Liver (tissue), 9 donors: ENCODE measurements around the gene BEND7. TPM values are rescaled to one million over a fixed set of nuclear protein-coding genes. Genes with fewer than 3 reads are reported as not detected.
"Not testable (repeated sequence)": the region's sequence is repeated elsewhere in the genome, so short reads cannot be mapped to it uniquely, and the experiment has no call there.

ENCODE experiments used
- DNase-seq: peaks from one replicate; pipeline ENCODE4 v3.0.0-alpha.2; 2017; ENCODE audit warnings: low spot score
- H3K27ac ChIP-seq, 2 donors: one replicate each; pipeline ENCODE4 v1.7.0; 2013; ENCODE audit warnings: inconsistent platforms in 2 of 2, low read length in 2 of 2, control low read depth in 1 of 2, low read depth in 1 of 2, mild to moderate bottlenecking in 1 of 2
- H3K27me3 ChIP-seq, 4 donors: one replicate each; pipeline versions ENCODE4 v1.6.1 to v1.7.0; 2013; ENCODE audit warnings: low read length in 3 of 4, inconsistent platforms in 1 of 4, mild to moderate bottlenecking in 1 of 4, moderate library complexity in 1 of 4; ENCODE audit not compliant: control insufficient read depth in 4 of 4, insufficient read depth in 4 of 4
- H3K36me3 ChIP-seq, 4 donors: one replicate each; pipeline versions ENCODE4 v1.6.1 to v1.7.0; 2013; ENCODE audit warnings: low read length in 3 of 4, mild to moderate bottlenecking in 3 of 4, low read depth in 1 of 4, moderate library complexity in 1 of 4; ENCODE audit not compliant: control insufficient read depth in 4 of 4, insufficient read depth in 3 of 4
- H3K4me1 ChIP-seq, 4 donors: one replicate each; pipeline versions ENCODE4 v1.6.1 to v1.7.0; 2013; ENCODE audit warnings: low read length in 3 of 4, mild to moderate bottlenecking in 3 of 4, moderate library complexity in 1 of 4; ENCODE audit not compliant: control insufficient read depth in 4 of 4, insufficient read depth in 4 of 4
- H3K4me3 ChIP-seq, 3 donors: one replicate each; pipeline versions ENCODE4 v1.6.1 to v1.7.0; 2013; ENCODE audit warnings: low read length in 3 of 3, control low read depth in 1 of 3, low read depth in 1 of 3, mild to moderate bottlenecking in 1 of 3
- H3K9ac ChIP-seq, 2 donors: one replicate each; pipeline ENCODE4 v1.7.0; 2013; ENCODE audit warnings: low read length in 2 of 2, mild to moderate bottlenecking in 2 of 2, moderate library complexity in 2 of 2, control low read depth in 1 of 2, low read depth in 1 of 2
- H3K9me3 ChIP-seq, 4 donors: one replicate each; pipeline versions ENCODE4 v1.6.1 to v1.7.0; 2013; ENCODE audit warnings: low read length in 3 of 4; ENCODE audit not compliant: control insufficient read depth in 4 of 4
- EGR1 ChIP-seq, 2 donors: IDR thresholded peaks; 2 replicates each; pipeline ENCODE4 v1.6.1; 2016 to 2018; ENCODE audit warnings: antibody characterized with exemption in 2 of 2, low read depth in 2 of 2
- FOXA1 ChIP-seq: IDR thresholded peaks from 2 replicates; pipeline ENCODE4 v1.6.1; 2016; ENCODE audit warnings: antibody characterized with exemption
- FOXA2 ChIP-seq: IDR thresholded peaks from 2 replicates; pipeline ENCODE4 v1.6.1; 2016; ENCODE audit warnings: antibody characterized with exemption
- GABPA ChIP-seq, 2 donors: IDR thresholded peaks in 1 of 2; conservative IDR thresholded peaks in 1 of 2; 2 replicates each; pipeline ENCODE4 v1.6.1; 2016; ENCODE audit warnings: antibody characterized with exemption in 2 of 2, mild to moderate bottlenecking in 1 of 2, moderate library complexity in 1 of 2
- HNF4A ChIP-seq, 2 donors: conservative IDR thresholded peaks; 2 replicates each; pipeline ENCODE4 v1.6.1; 2016; ENCODE audit warnings: antibody characterized with exemption in 2 of 2, mild to moderate bottlenecking in 2 of 2
- HNF4G ChIP-seq: IDR thresholded peaks from 2 replicates; pipeline ENCODE4 v1.6.1; 2016; ENCODE audit warnings: antibody characterized with exemption
- JUND ChIP-seq, 2 donors: IDR thresholded peaks; 2 replicates each; pipeline ENCODE4 v1.6.1; 2016; ENCODE audit warnings: antibody characterized with exemption in 2 of 2
- NR2F2 ChIP-seq: IDR thresholded peaks from 2 replicates; pipeline ENCODE4 v1.6.1; 2016; ENCODE audit warnings: antibody characterized with exemption
- RAD21 ChIP-seq, 2 donors: IDR thresholded peaks; 2 replicates each; pipeline ENCODE4 v1.6.1; 2016; ENCODE audit warnings: antibody characterized with exemption in 2 of 2, mild to moderate bottlenecking in 2 of 2
- RXRA ChIP-seq, 2 donors: IDR thresholded peaks; 2 replicates each; pipeline ENCODE4 v1.6.1; 2017 to 2018; ENCODE audit warnings: antibody characterized with exemption in 2 of 2, mild to moderate bottlenecking in 1 of 2
- SP1 ChIP-seq: IDR thresholded peaks from 2 replicates; pipeline ENCODE4 v1.6.1; 2018; ENCODE audit warnings: antibody characterized with exemption, mild to moderate bottlenecking
- TAF1 ChIP-seq: conservative IDR thresholded peaks from 2 replicates; pipeline ENCODE4 v1.6.1; 2016; ENCODE audit warnings: antibody characterized with exemption, mild to moderate bottlenecking
- YY1 ChIP-seq: IDR thresholded peaks from 2 replicates; pipeline ENCODE4 v1.6.1; 2016; ENCODE audit warnings: antibody characterized with exemption, mild to moderate bottlenecking
- WGBS: extraction: QIAGEN DNeasy Blood & Tissue Kit; methylation state at CpG from one replicate; pipeline ENCODE4 v1.1.7; 2013; 5-methylcytosine and 5-hydroxymethylcytosine counted together
- polyA plus RNA-seq, 2 donors: library from polyadenylated mRNA; stranded (reverse) in 1 of 2; unstranded in 1 of 2; fragments of 200-250 nt in 1 of 2; fragments of >200 nt in 1 of 2; fragmentation: Nextera tagmentation in 1 of 2; extraction: Ambion mirVana in 1 of 2; gene quantifications; one replicate each; pipeline versions ENCODE4 v1.2.1 to v1.2.3, GENCODE V29; 2013 to 2015
- total RNA-seq, 2 donors: library from RNA; depleted of rRNA; stranded (reverse); fragments of >200 nt; gene quantifications; one replicate each; pipeline ENCODE4 v1.2.3, GENCODE V29; 2014
- TF ChIP-seq, protein P1 (sequence below): IDR thresholded peaks from 2 replicates; pipeline ENCODE4 v1.6.1; 2016; ENCODE audit warnings: antibody characterized with exemption, mild to moderate bottlenecking
- TF ChIP-seq, protein P2 (sequence below): IDR thresholded peaks from 2 replicates; pipeline ENCODE4 v1.6.1; 2016; ENCODE audit warnings: antibody characterized with exemption
- TF ChIP-seq, protein P3 (sequence below): fragments of 150-350 bp; IDR thresholded peaks from 2 replicates; pipeline ENCODE4 v1.5.1; 2017; ENCODE audit warnings: improper control_type of control experiment, low read depth, low read length; ENCODE audit not compliant: missing input control
- TF ChIP-seq, protein P4 (sequence below): IDR thresholded peaks from 2 replicates; pipeline ENCODE4 v1.6.1; 2016; ENCODE audit warnings: antibody characterized with exemption
- TF ChIP-seq, protein P5 (sequence below): IDR thresholded peaks from 2 replicates; pipeline ENCODE4 v1.6.1; 2016; ENCODE audit warnings: antibody characterized with exemption
- donor health status: healthy.
- donor health status: healthy.
- donor health status: healthy.
- donor health status: healthy.
- donor health status: healthy.

The BEND7 gene
- total and polyA plus RNA-seq, 4 donors, result 4.1 to 10.1 (median 5.5) TPM

DNA sequence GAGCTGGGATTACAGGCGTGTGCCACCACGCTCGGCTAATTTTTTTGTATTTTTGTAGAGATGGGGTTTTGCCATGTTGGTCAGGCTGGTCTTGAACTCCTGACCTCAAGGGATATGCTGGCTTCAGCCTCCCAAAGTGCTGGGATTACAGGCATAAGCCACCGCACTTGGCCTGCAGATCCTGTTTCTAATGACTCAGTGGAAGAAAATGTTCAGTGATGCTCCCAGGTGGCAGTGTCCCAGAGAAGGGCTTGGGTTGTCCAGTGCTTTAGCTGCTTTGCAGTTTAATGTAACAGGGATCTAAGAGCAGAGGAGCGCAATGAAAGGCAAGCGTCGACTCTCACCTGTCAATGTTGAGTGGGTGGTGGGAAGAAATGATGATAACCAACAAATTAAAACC lies 125.4 kb downstream of the BEND7 start:
- H3K9me3 ChIP-seq, DNase-seq, H3K4me3 ChIP-seq, H3K4me1 ChIP-seq, H3K9ac ChIP-seq, H3K27me3 ChIP-seq, H3K27ac ChIP-seq, H3K36me3 ChIP-seq: not testable (repeated sequence)
- WGBS, result 97% methylated on average over 7 of the region's 7 CpGs

DNA sequence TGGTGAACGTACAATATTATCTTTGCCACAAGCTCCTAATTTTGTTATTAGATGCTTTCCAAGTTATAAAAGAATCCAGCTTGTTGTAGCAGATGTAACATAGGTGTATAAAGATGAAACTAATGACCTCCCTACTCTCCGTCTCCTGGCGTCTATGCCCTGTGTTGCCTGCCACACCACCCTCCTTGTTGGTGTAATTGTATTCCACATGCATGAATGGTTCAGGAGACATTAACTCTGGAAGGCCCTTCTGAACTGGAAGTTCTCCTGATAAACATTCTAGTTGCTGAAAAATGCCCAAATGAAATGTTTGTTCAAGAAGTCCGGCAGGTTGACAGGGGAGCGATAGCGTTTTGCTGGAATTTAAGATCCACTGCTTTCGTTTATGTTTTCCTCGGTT lies 126.8 kb downstream of the BEND7 start:
- H3K27me3 ChIP-seq, result no peaks in the 10 kb centered on the region
- H3K4me3 ChIP-seq, result no peak overlapping the region
- no peaks in the 10 kb centered on the region for H3K36me3 ChIP-seq
- no peaks in the 10 kb centered on the region for H3K9me3 ChIP-seq
- no peak for DNase-seq
- WGBS, result 78% methylated on average over 8 of the region's 8 CpGs
- H3K27ac ChIP-seq, result no peak overlapping the region
- no peaks in the 10 kb centered on the region for H3K4me1 ChIP-seq
- TF ChIP-seq NR2F2, result no peak
- TF ChIP-seq, protein P1, sequence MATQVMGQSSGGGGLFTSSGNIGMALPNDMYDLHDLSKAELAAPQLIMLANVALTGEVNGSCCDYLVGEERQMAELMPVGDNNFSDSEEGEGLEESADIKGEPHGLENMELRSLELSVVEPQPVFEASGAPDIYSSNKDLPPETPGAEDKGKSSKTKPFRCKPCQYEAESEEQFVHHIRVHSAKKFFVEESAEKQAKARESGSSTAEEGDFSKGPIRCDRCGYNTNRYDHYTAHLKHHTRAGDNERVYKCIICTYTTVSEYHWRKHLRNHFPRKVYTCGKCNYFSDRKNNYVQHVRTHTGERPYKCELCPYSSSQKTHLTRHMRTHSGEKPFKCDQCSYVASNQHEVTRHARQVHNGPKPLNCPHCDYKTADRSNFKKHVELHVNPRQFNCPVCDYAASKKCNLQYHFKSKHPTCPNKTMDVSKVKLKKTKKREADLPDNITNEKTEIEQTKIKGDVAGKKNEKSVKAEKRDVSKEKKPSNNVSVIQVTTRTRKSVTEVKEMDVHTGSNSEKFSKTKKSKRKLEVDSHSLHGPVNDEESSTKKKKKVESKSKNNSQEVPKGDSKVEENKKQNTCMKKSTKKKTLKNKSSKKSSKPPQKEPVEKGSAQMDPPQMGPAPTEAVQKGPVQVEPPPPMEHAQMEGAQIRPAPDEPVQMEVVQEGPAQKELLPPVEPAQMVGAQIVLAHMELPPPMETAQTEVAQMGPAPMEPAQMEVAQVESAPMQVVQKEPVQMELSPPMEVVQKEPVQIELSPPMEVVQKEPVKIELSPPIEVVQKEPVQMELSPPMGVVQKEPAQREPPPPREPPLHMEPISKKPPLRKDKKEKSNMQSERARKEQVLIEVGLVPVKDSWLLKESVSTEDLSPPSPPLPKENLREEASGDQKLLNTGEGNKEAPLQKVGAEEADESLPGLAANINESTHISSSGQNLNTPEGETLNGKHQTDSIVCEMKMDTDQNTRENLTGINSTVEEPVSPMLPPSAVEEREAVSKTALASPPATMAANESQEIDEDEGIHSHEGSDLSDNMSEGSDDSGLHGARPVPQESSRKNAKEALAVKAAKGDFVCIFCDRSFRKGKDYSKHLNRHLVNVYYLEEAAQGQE, result no peak
- no peak for TF ChIP-seq RXRA (IDR thresholded peaks at IDR 0.05)
- no peak for TF ChIP-seq HNF4A (conservative IDR thresholded peaks at IDR 0.05)
- TF ChIP-seq, protein P2, sequence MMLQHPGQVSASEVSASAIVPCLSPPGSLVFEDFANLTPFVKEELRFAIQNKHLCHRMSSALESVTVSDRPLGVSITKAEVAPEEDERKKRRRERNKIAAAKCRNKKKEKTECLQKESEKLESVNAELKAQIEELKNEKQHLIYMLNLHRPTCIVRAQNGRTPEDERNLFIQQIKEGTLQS, result no peak
- no peak for TF ChIP-seq RAD21 (IDR thresholded peaks at IDR 0.05)
- no peak for TF ChIP-seq FOXA2
- no peak for TF ChIP-seq YY1
- TF ChIP-seq HNF4G, result no peak
- TF ChIP-seq SP1, result no peak
- TF ChIP-seq, protein P3, sequence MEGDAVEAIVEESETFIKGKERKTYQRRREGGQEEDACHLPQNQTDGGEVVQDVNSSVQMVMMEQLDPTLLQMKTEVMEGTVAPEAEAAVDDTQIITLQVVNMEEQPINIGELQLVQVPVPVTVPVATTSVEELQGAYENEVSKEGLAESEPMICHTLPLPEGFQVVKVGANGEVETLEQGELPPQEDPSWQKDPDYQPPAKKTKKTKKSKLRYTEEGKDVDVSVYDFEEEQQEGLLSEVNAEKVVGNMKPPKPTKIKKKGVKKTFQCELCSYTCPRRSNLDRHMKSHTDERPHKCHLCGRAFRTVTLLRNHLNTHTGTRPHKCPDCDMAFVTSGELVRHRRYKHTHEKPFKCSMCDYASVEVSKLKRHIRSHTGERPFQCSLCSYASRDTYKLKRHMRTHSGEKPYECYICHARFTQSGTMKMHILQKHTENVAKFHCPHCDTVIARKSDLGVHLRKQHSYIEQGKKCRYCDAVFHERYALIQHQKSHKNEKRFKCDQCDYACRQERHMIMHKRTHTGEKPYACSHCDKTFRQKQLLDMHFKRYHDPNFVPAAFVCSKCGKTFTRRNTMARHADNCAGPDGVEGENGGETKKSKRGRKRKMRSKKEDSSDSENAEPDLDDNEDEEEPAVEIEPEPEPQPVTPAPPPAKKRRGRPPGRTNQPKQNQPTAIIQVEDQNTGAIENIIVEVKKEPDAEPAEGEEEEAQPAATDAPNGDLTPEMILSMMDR, result no peak
- TF ChIP-seq, protein P4, sequence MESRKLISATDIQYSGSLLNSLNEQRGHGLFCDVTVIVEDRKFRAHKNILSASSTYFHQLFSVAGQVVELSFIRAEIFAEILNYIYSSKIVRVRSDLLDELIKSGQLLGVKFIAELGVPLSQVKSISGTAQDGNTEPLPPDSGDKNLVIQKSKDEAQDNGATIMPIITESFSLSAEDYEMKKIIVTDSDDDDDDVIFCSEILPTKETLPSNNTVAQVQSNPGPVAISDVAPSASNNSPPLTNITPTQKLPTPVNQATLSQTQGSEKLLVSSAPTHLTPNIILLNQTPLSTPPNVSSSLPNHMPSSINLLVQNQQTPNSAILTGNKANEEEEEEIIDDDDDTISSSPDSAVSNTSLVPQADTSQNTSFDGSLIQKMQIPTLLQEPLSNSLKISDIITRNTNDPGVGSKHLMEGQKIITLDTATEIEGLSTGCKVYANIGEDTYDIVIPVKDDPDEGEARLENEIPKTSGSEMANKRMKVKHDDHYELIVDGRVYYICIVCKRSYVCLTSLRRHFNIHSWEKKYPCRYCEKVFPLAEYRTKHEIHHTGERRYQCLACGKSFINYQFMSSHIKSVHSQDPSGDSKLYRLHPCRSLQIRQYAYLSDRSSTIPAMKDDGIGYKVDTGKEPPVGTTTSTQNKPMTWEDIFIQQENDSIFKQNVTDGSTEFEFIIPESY, result no peak
- TF ChIP-seq FOXA1, result no peak
- TF ChIP-seq, protein P5, sequence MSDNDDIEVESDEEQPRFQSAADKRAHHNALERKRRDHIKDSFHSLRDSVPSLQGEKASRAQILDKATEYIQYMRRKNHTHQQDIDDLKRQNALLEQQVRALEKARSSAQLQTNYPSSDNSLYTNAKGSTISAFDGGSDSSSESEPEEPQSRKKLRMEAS, result no peak
- no peak for TF ChIP-seq GABPA (IDR thresholded peaks at IDR 0.05 in 1 of 2, conservative IDR thresholded peaks at IDR 0.05 in 1 of 2)
- no peak for TF ChIP-seq TAF1
- no peak for TF ChIP-seq EGR1 (IDR thresholded peaks at IDR 0.05; ENCODE audit: low read depth in 2 of 2)
- TF ChIP-seq JUND (IDR thresholded peaks at IDR 0.05), result no peak
- H3K9ac ChIP-seq, result no peak overlapping the region
